ENCODE results near the gene LMBRD2.

- no peak for TF ChIP-seq EP300 (IDR thresholded peaks at IDR 0.05)
- TF ChIP-seq CTCF (IDR thresholded peaks at IDR 0.05), result no peak
- no peak for TF ChIP-seq POLR2A (IDR thresholded peaks at IDR 0.05)
- no peak for TF ChIP-seq POLR2AphosphoS5 (IDR thresholded peaks at IDR 0.05)
Observed at GRCh38 chr5:36152324-36153297, 924 bp upstream of the LMBRD2 start.

Measured in gastroesophageal sphincter (tissue), 3 donors.